Osteocyte (in vitro differentiated cells): ENCODE measurements around the gene SPTLC3. TPM values are rescaled to one million over a fixed set of nuclear protein-coding genes. Genes with fewer than 3 reads are reported as not detected.

Experiments
- DNase-seq: peaks from one replicate; pipeline ENCODE4 v3.0.0; 2021; ENCODE audit warnings: mixed read lengths; ENCODE audit not compliant: unreplicated experiment; ENCODE audit errors: extremely low spot score
- H3K27ac Mint-ChIP-seq: one replicate; pipeline ENCODE4 v1.8.0; 2021; ENCODE audit warnings: mild to moderate bottlenecking, mixed read lengths; ENCODE audit not compliant: unreplicated experiment
- H3K27me3 Mint-ChIP-seq: one replicate; pipeline ENCODE4 v1.8.0; 2021; ENCODE audit warnings: mixed read lengths; ENCODE audit not compliant: unreplicated experiment
- H3K36me3 Mint-ChIP-seq: one replicate; pipeline ENCODE4 v1.8.0; 2021; ENCODE audit warnings: mixed read lengths; ENCODE audit not compliant: unreplicated experiment
- H3K4me1 Mint-ChIP-seq: one replicate; pipeline ENCODE4 v1.8.0; 2021; ENCODE audit warnings: mixed read lengths; ENCODE audit not compliant: unreplicated experiment
- H3K4me3 Mint-ChIP-seq: one replicate; pipeline ENCODE4 v1.8.0; 2021; ENCODE audit warnings: mild to moderate bottlenecking, moderate library complexity, mixed read lengths; ENCODE audit not compliant: unreplicated experiment
- H3K9me3 Mint-ChIP-seq: one replicate; pipeline ENCODE4 v1.8.0; 2021; ENCODE audit warnings: mixed read lengths; ENCODE audit not compliant: unreplicated experiment
- CTCF ChIP-seq: fragments of 200-600 bp; sonication (generic); IDR thresholded peaks from 2 replicates; pipeline ENCODE4 v1.5.0; 2021; ENCODE audit warnings: antibody characterized with exemption, mild to moderate bottlenecking, moderate library complexity
- total RNA-seq: library from RNA; stranded (reverse); gene quantifications from 2 replicates; pipeline ENCODE4 v1.2.1, GENCODE V29; 2021

SPTLC3 gene
- total RNA-seq, 1 donor from 2014 or later: 5.0 TPM

GRCh38 chr20:13216533-13216932, 207.8 kb downstream of the SPTLC3 start:
- H3K36me3 Mint-ChIP-seq: peaks cover 2% of the 10 kb centered on the region
- peaks cover 13% of the 10 kb centered on the region for H3K4me1 Mint-ChIP-seq
- H3K27ac Mint-ChIP-seq: no peak overlapping the region
- H3K4me3 Mint-ChIP-seq: no peak overlapping the region
- no peak for TF ChIP-seq CTCF
- H3K27me3 Mint-ChIP-seq: peaks cover 86% of the 10 kb centered on the region
- DNase-seq: no peak
- H3K9me3 Mint-ChIP-seq: no peaks in the 10 kb centered on the region

Other genes starting within 250 kb of the SPTLC3 start
- gene ISM1, start 212.3 kb downstream of the SPTLC3 start, total RNA-seq: 0.21 and 0.31 TPM in 2 replicates